ENCODE measurements around the gene KASH5. TPM values are rescaled to one million over a fixed set of nuclear protein-coding genes. Genes with fewer than 3 reads are reported as not detected.

The KASH5 gene
- total and polyA plus RNA-seq, 4 donors = not detected

Other genes with a start within 250 kb of the KASH5 start
- gene HRC, start 232.9 kb upstream of the KASH5 start, total RNA-seq = 1 to 10 TPM; 1.2 TPM
- gene HRC, start 232.9 kb upstream of the KASH5 start, polyA plus RNA-seq = under 1 TPM; 0.25 to 0.51 TPM
- gene TRPM4, start 230.5 kb upstream of the KASH5 start, total RNA-seq = 10 to 100 TPM in 1 of 2 donors, 1 to 10 TPM in 1; 8.1 to 11.0 TPM
- 10 to 100 TPM; 15.4 to 31.2 TPM for gene TRPM4, start 230.5 kb upstream of the KASH5 start, polyA plus RNA-seq
- 1 to 10 TPM in 1 of 2 donors, under 1 TPM in 1; 0.19 to 1.2 TPM for gene SLC6A16, start 63.1 kb upstream of the KASH5 start, total RNA-seq
- gene SLC6A16, start 63.1 kb upstream of the KASH5 start, polyA plus RNA-seq = 1 to 10 TPM; 1.8 to 2.7 TPM
- 1 to 10 TPM; 2.9 to 9.6 TPM for gene CD37, start 52.8 kb upstream of the KASH5 start, total RNA-seq
- gene CD37, start 52.8 kb upstream of the KASH5 start, polyA plus RNA-seq = 1 to 10 TPM; 3.7 to 4.1 TPM
- gene TEAD2, start 25.8 kb upstream of the KASH5 start, total RNA-seq = 1 to 10 TPM; 3.3 to 8.1 TPM
- gene TEAD2, start 25.8 kb upstream of the KASH5 start, polyA plus RNA-seq = 1 to 10 TPM; 3.6 to 5.2 TPM
- under 1 TPM in 1 of 2 donors, not detected in 1; 0.14 TPM for gene DKKL1, start 24.4 kb upstream of the KASH5 start, total RNA-seq
- under 1 TPM in 1 of 2 donors, not detected in 1; 0.16 TPM for gene DKKL1, start 24.4 kb upstream of the KASH5 start, polyA plus RNA-seq
- not detected for gene PTH2, start 35.2 kb downstream of the KASH5 start, total RNA-seq
- not detected for gene PTH2, start 35.2 kb downstream of the KASH5 start, polyA plus RNA-seq
- not detected for gene GFY, start 37.1 kb downstream of the KASH5 start, total RNA-seq
- not detected for gene GFY, start 37.1 kb downstream of the KASH5 start, polyA plus RNA-seq
- under 1 TPM in 1 of 2 donors, not detected in 1; 0.08 TPM for gene SLC17A7, start 53.3 kb downstream of the KASH5 start, total RNA-seq
- gene SLC17A7, start 53.3 kb downstream of the KASH5 start, polyA plus RNA-seq = under 1 TPM in 1 of 2 donors, not detected in 1; 0.06 TPM
- 10 to 100 TPM; 48.6 to 59.4 TPM for gene PIH1D1, start 63.6 kb downstream of the KASH5 start, total RNA-seq
- 10 to 100 TPM; 41.4 to 45.8 TPM for gene PIH1D1, start 63.6 kb downstream of the KASH5 start, polyA plus RNA-seq
- gene ALDH16A1, start 65.0 kb downstream of the KASH5 start, total RNA-seq = 10 to 100 TPM; 21.3 to 35.8 TPM
- 10 to 100 TPM in 1 of 2 donors, 1 to 10 TPM in 1; 5.2 to 21.8 TPM for gene ALDH16A1, start 65.0 kb downstream of the KASH5 start, polyA plus RNA-seq
- 1 to 10 TPM in 1 of 2 donors, under 1 TPM in 1; 0.65 to 1.8 TPM for gene FLT3LG, start 86.0 kb downstream of the KASH5 start, total RNA-seq
- 1 to 10 TPM; 2.5 to 4.3 TPM for gene FLT3LG, start 86.0 kb downstream of the KASH5 start, polyA plus RNA-seq
- 1,000 to 10,000 TPM in 1 of 2 donors, 100 to 1,000 TPM in 1; 444 to 1,553 TPM for gene RPL13A, start 99.4 kb downstream of the KASH5 start, total RNA-seq
- 1,000 to 10,000 TPM in 1 of 2 donors, 100 to 1,000 TPM in 1; 472 to 1,021 TPM for gene RPL13A, start 99.4 kb downstream of the KASH5 start, polyA plus RNA-seq
- 1,000 to 10,000 TPM in 1 of 2 donors, 100 to 1,000 TPM in 1; 985 to 1,212 TPM for gene RPS11, start 108.2 kb downstream of the KASH5 start, total RNA-seq
- gene RPS11, start 108.2 kb downstream of the KASH5 start, polyA plus RNA-seq = 1,000 to 10,000 TPM in 1 of 2 donors, 100 to 1,000 TPM in 1; 514 to 1,329 TPM
- 100 to 1,000 TPM; 123 to 146 TPM for gene FCGRT, start 124.4 kb downstream of the KASH5 start, total RNA-seq
- 100 to 1,000 TPM; 237 TPM for gene FCGRT, start 124.4 kb downstream of the KASH5 start, polyA plus RNA-seq
- gene RCN3, start 139.8 kb downstream of the KASH5 start, total RNA-seq = 1 to 10 TPM; 4.9 to 9.8 TPM
- 1 to 10 TPM; 5.8 to 8.2 TPM for gene RCN3, start 139.8 kb downstream of the KASH5 start, polyA plus RNA-seq
- 10 to 100 TPM; 19.3 to 33.3 TPM for gene NOSIP, start 192.3 kb downstream of the KASH5 start, total RNA-seq
- gene NOSIP, start 192.3 kb downstream of the KASH5 start, polyA plus RNA-seq = 10 to 100 TPM; 27.7 to 45.2 TPM
- 1 to 10 TPM; 1.1 to 1.4 TPM for gene PRRG2, start 193.1 kb downstream of the KASH5 start, total RNA-seq
- 1 to 10 TPM; 2.8 TPM for gene PRRG2, start 193.1 kb downstream of the KASH5 start, polyA plus RNA-seq
- 1 to 10 TPM; 2.8 TPM for gene PRR12, start 202.9 kb downstream of the KASH5 start, total RNA-seq
- gene PRR12, start 202.9 kb downstream of the KASH5 start, polyA plus RNA-seq = 1 to 10 TPM in 1 of 2 donors, under 1 TPM in 1; 0.86 to 3.5 TPM